HG03457 (cell line): Measurements from ENCODE around the gene RNF224.

Source experiments
- ATAC-seq: cut with Tn5 transposase; IDR thresholded peaks from one replicate; pipeline ENCODE4 v1.9.1; 2021; ENCODE audit warnings: moderate number of reproducible peaks; ENCODE audit not compliant: unreplicated experiment

Gene RNF224

DNA sequence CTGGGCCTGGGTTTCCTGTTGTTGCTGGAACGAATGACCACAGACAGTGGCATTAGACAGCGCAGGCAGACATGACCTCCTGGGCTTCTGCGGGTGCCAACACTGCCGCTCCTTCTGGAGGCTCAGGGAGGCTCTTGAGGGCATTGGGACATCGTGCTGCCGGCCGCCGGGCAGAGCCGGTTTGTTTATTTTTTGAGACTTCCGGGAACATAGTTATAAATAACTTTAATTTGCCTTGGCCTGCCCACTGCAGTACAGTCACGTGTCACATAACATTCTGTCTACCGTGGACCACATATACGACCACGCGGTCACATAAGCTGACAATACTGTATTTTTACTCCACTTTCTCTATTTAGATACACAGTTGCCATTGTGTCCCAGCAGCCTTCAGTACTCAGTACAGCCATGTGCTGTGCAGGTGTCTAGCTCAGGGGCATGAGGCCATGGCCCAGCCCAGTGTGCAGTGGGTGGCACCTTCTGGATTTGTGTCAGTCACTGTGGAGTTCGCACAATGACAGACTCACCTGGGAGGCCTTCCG lies 42.0 kb downstream of the RNF224 start:
- no peak for ATAC-seq

DNA sequence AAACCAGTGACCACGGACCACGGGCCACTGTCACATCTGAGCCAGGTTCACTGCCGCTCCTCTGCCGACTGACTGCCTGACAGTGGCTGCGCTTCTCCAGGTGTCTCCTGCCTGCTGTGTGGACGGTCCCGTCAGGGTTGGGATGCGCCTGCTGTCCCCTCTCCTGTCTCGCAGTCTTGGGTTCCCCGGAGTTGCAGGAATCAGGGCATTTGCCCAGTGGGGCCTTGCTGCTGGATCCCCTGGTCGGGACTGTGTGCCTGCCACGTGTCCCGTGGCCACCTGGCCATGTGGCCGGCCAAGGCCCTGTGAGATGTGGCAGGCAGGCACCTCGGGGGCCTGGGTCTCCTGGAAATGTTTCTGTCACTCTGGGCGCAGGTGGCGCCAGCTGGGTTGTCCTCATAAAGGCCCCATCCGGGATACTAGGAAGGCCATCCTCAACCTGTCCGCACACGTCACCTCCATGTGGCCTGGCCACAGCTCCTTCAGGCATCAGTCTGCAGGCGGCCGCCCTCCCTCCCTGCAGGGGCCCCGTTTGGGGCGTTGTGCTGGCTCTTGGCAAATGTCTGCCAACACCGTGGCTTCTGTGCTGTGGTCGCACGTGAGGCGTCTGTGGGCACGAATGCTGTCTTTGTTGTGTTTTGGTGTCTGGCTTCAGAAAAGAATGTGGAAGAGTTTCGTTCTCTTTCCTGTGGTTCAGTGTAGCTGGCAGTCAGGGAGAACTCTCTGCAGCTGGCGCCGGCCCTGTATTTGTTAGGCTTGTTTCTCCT lies 43.8 kb downstream of the RNF224 start:
- no peak for ATAC-seq

DNA sequence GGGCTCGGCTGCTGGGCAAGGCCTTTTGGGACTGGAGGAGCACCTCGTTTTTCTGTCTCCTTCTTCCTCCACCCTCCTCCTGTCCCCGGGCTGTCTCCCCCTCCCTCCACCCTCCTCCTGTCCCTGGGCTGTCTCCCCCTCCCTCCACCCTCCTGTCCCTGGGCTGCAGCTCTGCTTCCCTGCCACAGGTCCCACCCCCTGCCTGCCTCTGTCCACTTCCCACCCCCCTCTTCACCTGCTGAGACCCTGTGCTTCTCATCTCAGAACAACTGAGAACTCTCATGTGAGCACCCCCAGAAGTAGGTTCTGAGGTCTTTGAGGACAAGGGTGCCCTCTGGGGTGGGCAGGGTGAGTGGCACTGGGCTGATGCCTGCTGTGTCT lies 44.4 kb downstream of the RNF224 start:
- no peak for ATAC-seq

DNA sequence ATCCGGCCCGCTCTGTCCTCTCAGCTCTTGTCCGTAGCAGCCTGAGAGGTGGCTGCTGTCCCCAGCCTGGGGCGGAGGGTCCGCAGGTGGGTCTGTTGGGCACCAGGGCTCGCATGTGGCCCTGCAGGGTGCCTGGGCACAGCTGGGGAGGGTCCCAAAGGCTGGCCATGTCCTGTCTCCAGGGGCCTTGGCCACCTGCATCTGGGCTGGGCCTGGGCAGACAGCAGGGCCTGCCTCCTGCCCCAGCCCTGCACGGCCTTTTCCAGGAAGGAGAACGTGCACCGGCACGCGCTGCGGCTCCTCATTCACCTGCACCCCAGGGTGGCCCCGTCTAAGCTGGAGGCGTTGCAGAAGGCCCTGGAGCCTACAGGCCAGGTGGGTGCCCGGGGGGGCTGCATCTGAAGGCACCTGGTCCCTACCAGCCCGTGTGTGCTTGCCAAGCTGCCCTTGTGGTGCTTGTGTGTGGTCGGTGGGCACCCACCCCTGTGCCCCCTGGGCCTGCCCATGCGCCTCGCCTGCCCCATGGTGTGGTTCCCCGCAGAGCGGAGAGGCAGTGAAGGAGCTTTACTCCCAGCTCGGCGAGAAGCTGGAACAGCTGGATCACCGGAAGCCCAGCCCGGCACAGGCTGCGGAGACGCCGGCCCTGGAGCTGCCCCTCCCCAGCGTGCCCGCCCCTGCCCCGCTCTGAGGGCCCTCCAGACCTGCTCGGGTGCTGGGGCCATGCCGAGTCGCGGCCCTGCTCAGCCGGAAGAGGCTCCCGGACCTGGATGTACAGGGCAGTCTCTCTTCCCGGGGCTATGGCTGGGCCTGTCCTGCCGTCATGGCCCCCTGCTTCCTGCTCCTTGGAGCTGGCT lies 45.2 kb downstream of the RNF224 start:
- ATAC-seq = no peak

DNA sequence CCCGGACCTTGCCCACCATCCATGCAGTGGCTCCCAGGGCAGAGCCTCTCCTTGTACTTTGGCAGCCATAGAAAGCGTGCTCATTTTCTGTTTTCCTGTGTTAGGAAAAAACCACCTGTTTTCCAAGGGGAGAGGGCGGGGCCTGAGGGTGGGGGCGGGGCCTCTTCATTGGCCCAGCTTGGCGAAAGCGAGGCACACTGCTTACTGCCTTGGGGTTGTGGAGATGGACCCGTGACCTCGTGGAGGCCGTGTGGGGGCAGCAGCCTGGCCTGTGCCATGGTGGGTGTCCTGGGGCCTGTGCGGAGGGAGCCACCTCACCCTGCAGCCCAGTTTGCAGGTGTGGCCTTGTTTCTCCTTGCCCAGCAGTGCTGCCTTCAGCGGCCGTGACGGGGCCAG lies 45.8 kb downstream of the RNF224 start:
- no peak for ATAC-seq

DNA sequence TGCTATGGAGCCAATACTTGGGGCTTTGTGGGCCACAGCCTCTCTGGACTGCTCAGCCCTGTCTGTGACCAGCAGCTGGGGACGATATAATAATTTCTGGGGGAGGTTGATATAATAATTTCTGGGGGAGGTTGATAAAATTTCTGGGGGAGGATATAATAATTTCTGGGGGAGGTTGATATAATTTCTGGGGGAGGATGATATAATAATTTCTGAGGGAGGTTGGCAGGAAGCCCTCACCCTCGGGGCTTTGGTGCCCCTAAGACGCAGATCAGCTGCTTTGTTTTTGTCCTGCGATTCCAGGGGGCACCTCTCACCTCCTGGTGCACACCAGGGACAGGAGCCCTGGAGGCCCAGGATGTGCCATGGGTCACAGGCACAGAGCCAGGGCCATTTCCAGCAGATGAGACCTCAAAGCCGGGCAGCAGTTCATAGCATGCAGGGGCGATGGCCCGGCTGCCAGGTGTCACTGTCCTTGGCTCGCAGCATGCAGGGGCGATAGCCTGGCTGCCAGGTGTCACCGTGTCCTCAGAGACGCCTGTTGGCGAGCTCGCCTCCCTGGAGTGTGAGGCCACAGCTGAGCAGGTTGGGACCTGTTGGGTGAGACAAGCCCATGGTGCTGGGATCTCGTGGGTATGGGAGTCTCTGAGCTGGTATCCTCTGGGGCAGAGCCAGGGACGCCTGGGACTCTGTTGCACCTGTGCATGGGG lies 46.5 kb downstream of the RNF224 start:
- ATAC-seq = no peak

DNA sequence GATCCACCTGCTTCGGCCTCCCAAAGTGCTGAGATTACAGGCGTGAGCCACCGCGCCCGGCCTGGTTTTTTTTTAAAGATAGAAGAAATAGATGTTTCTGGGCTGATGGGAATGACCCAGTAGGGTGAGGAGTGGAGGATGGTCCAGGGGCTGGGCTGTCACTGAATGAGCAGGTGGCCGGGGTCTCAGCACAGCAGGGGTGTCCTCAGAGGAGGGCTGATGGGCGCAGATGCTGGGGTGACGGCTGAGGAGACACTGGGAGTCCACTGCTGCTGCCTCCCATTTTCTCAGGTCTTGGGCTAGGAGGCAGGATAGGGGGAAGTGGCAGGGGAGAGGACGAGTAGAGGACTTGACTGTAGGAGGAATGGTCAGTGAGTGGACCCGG lies 47.9 kb downstream of the RNF224 start:
- ATAC-seq = no peak

DNA sequence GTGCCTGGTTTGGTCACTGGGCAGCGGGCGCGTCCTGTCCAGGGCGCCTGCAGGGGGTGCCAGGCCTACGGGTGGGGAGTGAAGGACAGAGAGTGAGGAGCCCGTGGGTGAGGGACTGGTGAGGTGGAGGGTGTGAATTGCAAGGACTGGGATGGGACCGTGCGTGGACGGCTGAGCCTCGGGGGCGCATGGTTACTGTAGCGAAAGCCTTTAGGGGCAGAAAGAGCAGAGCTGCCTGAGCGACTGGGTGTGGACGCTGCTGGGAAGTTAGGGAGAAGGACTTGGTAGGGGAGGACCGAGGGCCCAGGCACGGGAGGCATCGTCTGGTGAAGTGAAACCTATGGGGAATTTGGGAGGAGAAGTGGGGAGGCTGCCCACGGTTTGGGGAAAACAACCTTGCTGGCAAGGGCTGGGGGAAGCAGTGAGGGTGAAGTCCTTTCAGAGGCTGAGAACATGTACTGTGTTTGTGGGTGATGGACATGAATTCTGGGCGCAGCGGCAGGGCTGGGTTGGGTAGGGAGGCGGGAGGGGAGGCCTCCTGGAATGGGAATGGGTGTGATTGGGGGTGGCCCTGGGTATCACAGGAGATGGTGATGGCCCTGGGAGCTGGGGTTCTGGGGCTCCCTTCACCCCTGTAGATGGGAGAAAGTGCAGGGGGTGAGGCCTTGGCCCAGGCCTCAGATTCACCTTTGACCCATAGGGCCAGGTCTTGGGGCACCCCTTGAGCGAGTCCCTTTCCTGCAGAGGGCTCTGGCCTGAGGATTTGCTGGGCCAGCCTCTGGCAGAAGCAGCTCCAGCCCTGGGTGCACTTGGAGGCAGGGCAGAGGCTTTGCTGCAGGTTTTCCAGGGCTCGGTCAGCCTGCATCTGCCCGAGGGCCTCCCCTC lies 48.5 kb downstream of the RNF224 start:
- no peak for ATAC-seq

DNA sequence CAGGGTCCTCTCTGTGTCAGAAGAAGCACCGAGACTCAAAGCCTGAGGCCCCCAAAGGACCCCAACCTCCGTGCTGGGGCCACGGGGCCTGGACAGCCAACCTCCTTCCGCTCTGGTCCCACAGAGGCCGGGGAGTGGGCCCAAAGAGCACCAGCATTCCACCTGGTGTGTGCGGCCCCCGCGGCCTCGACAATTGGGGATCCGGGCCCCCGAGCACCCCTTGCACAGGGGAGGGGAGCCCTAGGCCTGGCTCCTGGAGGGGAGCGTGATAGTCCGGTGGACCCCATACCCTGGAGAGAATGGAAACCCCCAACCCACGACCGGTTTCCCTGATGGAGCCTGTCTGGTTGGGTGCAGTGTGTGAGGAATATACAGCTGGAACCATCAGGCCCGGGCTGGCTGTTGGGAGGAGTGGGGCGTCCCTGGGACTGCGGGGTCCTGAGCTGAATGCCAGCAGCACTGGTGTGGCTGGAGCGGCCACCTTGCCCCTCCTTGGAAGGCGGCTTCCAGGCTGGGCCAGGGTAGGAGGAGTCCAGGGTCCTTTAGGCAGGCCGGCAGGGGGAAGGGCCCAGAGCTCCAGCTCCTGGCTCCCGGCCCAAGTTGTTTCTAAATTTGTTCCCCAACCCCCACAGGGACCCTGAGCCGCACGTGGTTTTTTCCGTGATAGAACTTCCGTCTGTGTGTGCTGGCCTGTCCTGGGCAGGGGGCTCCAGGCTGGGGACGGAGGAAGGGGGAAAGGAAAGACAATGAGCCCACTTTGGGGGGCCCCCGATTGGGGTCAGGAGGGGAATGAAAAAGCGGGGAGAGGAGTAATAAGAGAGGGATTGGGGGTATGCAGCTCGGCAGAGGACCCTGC lies 49.4 kb downstream of the RNF224 start:
- no peak for ATAC-seq

DNA sequence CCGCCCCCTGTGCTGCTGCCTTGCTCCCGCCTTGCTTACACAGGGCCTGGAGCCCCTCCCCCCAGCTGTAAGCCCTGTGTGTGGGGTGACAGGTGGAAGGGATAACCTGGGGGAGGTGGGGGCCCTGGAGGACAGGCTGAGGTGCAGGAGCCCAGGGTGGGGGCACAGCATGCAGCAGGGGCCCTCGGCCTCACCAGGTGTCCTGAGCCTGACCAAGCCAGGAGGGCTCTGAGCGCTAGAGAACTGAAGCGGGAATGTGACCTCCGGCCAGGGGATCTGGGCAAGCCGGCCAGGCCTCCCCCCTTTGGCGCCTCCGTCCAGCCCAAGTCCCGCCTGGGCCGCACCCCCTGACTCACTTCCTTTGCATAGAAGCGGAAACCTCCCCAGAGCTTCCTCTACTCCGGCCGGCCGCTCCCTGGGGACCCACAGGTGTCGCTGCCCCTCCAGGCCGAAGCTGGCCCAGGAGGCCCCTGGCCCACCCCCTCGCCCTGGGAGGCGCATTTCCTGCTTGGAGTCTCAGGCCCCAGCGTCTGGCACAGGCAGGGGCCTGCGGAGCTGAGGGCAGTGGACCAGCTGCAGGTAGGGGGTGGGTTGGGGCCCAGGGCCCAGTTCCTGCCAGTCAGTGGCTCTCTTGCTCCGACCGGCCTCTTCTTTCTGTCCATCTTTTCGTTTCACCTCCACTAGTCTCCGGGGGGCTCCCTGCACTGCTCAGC lies 50.2 kb downstream of the RNF224 start, which contains the start of gene TOR4A:
Gene TOR4A, plus strand, starts transcription at position 398 of the 713 bp plus-strand sequence. CDS start 964 bp downstream, outside the sequence.
- ATAC-seq = no peak

DNA sequence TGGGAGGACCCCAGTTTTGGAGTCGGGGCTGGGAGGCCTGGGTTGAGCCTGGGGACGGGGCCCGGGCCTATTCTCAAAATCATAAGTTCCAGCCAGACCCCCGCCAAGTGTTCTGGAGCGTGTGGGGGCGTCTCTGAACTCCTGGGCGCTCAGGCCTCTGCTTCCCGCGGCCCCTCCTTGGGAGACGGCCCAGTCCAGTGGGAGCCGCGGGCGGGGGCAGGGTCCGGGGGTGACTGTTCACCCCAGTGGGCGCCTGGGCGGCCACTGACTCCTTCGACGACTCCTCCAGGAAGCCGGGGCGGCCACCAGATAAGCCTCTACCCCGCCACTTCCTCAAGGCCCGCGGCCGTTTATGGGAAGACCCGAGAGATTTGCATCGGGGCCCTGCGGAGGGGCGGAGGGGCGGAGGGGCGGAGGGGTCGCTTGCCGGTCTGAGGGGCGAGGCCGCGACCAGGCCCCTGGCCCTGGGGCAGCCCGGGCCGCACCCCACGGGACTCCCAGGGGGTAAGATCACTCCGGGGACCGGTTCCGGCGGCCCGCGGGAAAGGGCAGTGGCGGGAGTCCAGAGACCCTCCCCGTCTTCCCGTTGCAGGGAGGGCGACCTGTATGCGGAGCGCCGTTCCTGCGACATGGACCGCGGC lies 50.9 kb downstream of the RNF224 start:
- no peak for ATAC-seq
